ENCODE measurements around the gene CPNE9.

The CPNE9 gene

DNA sequence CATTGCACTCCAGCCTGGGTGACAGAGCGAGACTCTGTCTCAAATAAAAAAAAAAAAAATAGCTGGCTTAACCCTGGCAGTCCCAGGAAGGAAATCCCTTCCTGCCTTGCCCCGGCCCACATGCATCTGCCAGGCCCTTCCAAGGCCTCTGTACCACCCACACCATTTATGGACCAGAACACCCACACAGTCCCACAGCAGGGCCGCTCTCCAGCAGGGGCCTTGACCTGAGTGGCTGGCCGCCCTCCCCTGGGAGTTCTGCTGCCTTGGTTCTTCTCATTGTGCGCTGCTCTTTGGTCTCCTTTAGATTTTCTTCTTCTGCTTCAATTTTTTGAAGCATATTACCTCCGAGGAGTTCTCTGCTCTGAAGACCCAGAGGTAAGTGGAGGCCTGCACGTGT is 16.1 kb upstream of the CPNE9 start:
- DNase-seq, result no peak

- no peak for DNase-seq
Observed at GRCh38 chr3:9688961-9689360, 14.7 kb upstream of the CPNE9 start.

DNA sequence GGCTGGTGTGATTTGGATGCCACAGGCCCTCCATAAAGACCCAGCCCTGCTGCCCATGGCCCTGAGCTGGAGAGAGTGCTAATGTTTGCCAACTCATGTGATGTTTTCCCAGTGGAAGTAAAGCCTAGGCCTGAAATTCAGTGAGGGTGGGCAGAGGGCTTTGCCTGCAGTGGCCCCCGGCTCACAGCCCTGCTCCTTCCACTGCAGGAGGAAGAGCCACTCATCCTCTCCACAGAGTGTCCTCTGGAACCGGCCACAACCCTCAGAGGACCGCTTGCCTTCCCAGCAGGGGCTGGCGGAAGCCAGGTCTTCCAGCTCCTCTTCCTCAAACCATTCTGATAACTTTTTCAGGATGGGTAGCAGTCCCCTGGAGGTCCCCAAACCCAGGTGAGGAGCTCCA is 13.9 kb upstream of the CPNE9 start:
- no peak for DNase-seq

GRCh38 chr3:9690451-9691450 is 12.9 kb upstream of the CPNE9 start:
- DNase-seq, result no peak

GRCh38 chr3:9691636-9692035 is 12.0 kb upstream of the CPNE9 start:
- no peak for DNase-seq

GRCh38 chr3:9692416-9692815 is 11.2 kb upstream of the CPNE9 start:
- no peak for DNase-seq

GRCh38 chr3:9695345-9695744 is 8.3 kb upstream of the CPNE9 start:
- no peak for DNase-seq

DNA sequence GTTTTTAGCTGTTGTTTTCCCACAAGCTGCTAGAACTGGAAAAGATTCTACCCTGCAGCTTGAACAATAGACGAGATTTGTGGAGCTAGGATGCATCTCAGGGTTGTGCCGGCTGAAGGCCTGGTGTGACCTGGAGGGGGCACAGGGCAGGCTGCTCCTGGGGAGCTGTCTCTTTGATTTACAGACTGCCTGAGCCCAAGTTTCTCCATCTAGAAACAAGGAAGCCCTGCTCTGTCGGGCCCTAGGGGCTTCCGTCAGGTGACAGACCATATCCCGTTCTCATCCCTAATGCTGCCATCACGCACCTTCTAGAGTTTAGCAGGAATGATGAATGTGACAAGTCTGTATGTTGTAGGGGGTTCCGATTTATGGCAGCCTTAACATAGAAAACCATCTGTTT is 7.9 kb upstream of the CPNE9 start:
- no peak for DNase-seq

- no peak for DNase-seq
Observed at GRCh38 chr3:9696480-9697220, 7.0 kb upstream of the CPNE9 start.

- DNase-seq, result no peak
Observed at GRCh38 chr3:9697892-9698291, 5.7 kb upstream of the CPNE9 start.

- DNase-seq, result no peak
Observed at GRCh38 chr3:9698293-9698692, 5.3 kb upstream of the CPNE9 start.

DNA sequence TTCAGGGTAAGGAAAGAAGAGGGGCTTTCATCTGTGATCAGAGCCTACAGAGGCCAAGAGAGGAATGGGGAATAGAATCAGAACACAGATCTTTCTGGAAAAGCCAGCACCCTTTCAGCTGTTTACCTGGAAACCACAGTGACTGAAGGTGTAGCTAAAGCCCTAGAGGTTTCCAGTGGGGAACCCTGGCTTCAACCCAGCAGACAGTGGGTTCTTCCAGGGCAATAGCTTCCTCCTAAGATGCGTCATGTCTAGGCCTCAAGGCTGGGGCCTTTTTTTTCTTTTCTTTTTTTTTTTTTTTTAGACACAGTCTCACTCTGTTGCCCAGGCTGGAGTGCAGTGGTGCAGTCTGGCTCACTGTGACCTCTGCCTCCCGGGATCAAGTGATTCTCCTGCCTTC is 3.1 kb upstream of the CPNE9 start:
- no peak for DNase-seq

DNA sequence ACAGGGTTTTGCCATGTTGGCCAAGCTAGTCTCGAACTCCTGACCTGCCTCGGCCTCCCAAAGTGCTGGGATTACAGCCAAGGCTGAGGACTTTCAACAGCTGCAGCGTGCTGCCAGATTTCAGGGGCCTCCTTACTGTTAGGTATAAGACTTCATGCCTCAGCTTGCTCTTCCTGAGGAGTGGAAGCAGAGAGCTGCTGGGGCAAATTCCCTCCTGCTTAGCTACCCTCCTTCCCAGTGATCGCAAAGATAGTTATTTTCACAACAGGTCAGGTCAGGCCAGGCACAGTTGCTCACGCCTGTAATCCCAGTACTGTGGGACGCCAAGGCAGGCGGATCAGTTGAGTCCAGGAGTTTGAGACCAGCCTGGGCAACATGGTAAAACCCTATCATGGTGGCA is 2.6 kb upstream of the CPNE9 start:
- no peak for DNase-seq

DNA sequence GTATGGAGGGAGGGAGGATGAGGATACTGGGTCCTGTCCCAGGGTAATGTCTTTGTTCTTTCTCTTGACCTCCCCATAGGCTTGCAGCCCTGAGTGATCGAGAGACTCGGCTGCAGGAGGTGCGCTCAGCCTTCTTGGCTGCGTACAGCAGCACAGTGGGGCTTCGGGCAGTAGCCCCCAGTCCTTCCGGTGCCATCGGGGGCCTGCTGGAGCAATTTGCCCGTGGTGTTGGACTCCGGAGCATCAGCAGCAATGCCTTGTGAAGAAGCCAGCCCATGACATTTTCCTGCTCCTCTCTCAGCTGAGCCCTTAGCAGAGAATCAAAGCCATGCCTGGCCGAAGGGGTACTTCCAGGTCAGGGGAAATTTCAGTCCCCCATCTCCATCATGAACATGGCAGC is 1.9 kb upstream of the CPNE9 start:
- DNase-seq, result no peak

GRCh38 chr3:9703240-9703639 is 393 bp upstream of the CPNE9 start:
- no peak for DNase-seq

GRCh38 chr3:9704347-9705322 is 1.0 kb downstream of the CPNE9 start:
- DNase-seq, result no peak

DNA sequence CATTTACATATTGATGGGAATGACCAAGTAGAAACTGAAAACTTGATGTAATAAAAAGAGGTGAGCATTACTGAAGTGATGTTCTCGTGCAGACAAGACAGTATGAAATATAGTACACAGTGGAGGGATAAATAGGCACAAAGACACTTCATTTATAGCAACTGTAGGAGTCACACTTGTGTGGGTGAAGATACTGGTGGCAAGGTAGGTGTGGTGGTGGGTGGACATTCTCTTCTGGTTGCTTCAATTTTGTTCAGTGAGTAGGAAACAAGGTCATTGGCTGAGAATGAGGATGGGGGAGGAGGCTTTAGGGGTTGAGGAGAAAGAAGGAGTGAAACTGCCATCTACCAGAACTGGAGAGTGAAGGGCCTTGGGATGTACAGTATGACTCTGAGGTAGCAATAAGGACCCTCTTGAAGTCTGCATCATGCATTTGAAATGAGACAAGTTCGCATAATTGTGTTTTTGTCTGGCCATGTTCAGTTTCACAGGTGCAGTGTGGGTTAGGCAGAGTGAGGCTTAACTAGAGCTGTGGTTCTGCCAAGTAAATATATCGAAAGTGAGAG is 6.6 kb downstream of the CPNE9 start:
- DNase-seq, result no peak

DNA sequence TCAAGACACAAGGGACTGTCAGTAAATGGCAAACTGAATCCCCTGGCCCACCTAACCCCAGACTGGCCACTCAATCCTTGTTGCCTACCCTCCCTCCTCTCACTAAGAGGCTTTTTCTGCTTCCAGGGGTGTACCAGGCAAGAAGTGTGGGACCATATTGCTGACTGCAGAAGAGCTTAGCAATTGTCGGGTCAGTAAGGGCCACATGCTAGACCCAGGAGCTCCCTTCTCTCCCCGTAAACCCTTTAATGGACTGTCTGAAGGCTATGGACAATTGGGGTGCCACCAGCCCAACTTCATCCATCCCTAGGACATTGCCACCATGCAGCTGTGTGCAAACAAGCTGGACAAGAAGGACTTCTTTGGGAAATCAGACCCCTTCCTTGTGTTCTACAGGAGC is 8.8 kb downstream of the CPNE9 start:
- DNase-seq, result no peak

- DNase-seq, result no peak
Observed at GRCh38 chr3:9713142-9713541, 9.5 kb downstream of the CPNE9 start.

- no peak for DNase-seq
Observed at GRCh38 chr3:9715136-9715535, 11.5 kb downstream of the CPNE9 start.

DNA sequence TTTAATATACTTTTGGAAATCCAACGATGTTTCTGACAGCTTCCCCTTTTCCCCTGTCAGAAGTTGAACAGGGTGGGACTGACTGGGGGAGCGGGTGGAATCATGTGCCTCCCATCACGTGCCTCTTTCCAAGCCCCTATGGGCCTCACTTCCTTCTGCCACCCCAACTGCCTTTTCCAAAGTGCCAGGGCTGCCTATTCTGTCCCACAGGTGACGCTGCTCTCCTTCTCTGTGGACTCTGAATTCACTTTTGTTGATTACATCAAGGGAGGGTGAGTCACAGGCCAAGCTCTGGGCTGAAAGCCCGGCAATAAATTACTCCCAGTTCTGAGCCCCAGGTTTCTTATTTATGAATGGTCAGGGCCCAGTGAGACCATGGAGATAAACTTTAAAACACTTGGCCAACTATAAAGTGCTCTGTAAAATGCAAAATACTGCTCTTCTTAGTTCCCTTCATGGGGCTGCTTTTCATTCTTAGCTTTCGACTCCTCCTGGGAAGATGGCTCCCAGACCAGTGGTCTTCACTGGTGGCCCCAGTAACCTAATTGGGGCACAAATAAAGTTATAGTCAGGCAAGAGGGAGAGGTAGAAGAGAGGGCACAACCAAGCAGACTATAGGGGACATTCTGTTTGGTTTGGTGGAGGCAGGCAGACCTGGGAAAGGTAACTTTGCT is 12.3 kb downstream of the CPNE9 start:
- peak; percentile 36 for DNase-seq
